Measurements from ENCODE around the gene FAM98A. TPM values are rescaled to one million over a fixed set of nuclear protein-coding genes. Genes with fewer than 3 reads are reported as not detected.

FAM98A gene
- 24.2 and 41.7 TPM in 2 replicates for total RNA-seq

DNA sequence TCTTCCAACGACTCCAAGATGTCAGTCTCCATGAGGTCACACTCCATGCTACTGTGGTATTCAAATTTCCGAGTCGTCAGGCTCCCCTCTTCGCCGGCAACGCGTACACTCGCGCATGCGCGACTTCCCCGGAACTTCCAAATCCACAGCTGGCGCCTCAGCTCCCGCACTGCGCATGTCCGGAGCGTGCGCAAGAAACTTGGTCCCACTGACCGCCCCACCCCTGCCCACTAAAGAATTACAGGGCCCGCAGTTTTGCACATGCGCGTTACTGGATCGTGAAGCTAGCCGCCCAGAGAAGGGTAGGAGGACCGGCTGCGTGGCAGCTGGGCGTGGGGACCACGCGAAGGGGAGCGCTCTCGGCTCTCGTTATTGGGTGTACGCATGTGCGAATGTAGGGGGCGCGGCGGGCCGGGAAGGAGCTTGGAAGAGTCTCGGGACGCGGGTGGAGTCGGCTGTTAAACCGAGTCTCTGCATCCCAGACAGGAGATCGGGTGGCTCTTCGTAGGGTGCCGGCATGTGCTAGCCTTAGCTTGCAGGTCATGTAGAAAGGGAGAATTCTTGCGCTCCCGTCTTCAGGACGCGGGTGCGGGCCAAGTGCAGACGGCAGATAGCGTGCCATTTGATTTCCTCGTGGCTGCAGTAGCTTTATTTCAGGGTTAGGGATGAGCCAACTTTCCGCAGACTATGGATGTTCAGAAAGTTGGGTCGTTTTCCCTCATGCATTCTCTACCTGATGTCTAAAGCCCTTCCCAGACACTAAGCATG lies at the start of gene FAM98A:
TSS of gene FAM98A (minus strand) at position 125 of the 768 bp plus-strand sequence. CDS start at position 47, 78 bp downstream.

Other genes starting within 250 kb of the FAM98A start
- gene RASGRP3, start 122.7 kb downstream of the FAM98A start, total RNA-seq: not detected in 2 replicates

Data from hair follicular keratinocyte (primary cell).